NCI-H2196 (cell line): ENCODE measurements around the gene MAST2.
"Not testable (repeated sequence)": the region's sequence is repeated elsewhere in the genome, so short reads cannot be mapped to it uniquely, and the experiment has no call there.

Experiments
- DNase-seq: peaks from one replicate; lab custom pipeline; 2025; ENCODE audit not compliant: unreplicated experiment; lab: John Stamatoyannopoulos, UW

MAST2 gene

GRCh38 chr1:45803299-45803780 is at the start of gene MAST2:
Gene MAST2, plus strand, starts transcription at chr1:45803612. Its CDS starts 284 bp downstream, at chr1:45803896.
- DNase-seq, result peak; percentile 96

GRCh38 chr1:45755697-45756096 is 47.7 kb upstream of the MAST2 start:
- DNase-seq, result no peak

GRCh38 chr1:45762291-45762690 is 41.1 kb upstream of the MAST2 start:
- no peak for DNase-seq

GRCh38 chr1:45765999-45766792 is 37.2 kb upstream of the MAST2 start:
- DNase-seq, result no peak

- no peak for DNase-seq
Observed at GRCh38 chr1:45767035-45767434, 36.4 kb upstream of the MAST2 start.

- DNase-seq, result peak; percentile 10
Observed at GRCh38 chr1:45769261-45769932, 34.0 kb upstream of the MAST2 start.

GRCh38 chr1:45772971-45773370 is 30.4 kb upstream of the MAST2 start:
- no peak for DNase-seq

GRCh38 chr1:45775794-45776193 is 27.6 kb upstream of the MAST2 start:
- DNase-seq, result no peak

- DNase-seq, result no peak
Observed at GRCh38 chr1:45785583-45785982, 17.8 kb upstream of the MAST2 start.

- DNase-seq, result no peak
Observed at GRCh38 chr1:45787905-45788304, 15.5 kb upstream of the MAST2 start.

- DNase-seq, result no peak
Observed at GRCh38 chr1:45789601-45790000, 13.8 kb upstream of the MAST2 start.

GRCh38 chr1:45792744-45793143 is 10.7 kb upstream of the MAST2 start:
- no peak for DNase-seq

- no peak for DNase-seq
Observed at GRCh38 chr1:45793942-45794604, 9.3 kb upstream of the MAST2 start.

GRCh38 chr1:45796381-45796780 is 7.0 kb upstream of the MAST2 start:
- no peak for DNase-seq

- DNase-seq, result no peak
Observed at GRCh38 chr1:45796946-45797345, 6.5 kb upstream of the MAST2 start.

GRCh38 chr1:45800899-45801298 is 2.5 kb upstream of the MAST2 start:
- DNase-seq, result no peak

GRCh38 chr1:45802343-45803298 is 791 bp upstream of the MAST2 start:
- DNase-seq, result peak; percentile 72

GRCh38 chr1:45803781-45804668 is 613 bp downstream of the MAST2 start:
- DNase-seq, result not testable (repeated sequence)

- no peak for DNase-seq
Observed at GRCh38 chr1:45804669-45804969, 1.2 kb downstream of the MAST2 start.

- DNase-seq, result no peak
Observed at GRCh38 chr1:45806129-45806528, 2.7 kb downstream of the MAST2 start.
